GM21526 (cell line): Measurements from ENCODE around the gene TCF3.

ENCODE experiments used
- ATAC-seq: cut with Tn5 transposase; IDR thresholded peaks from one replicate; pipeline ENCODE4 v1.9.1; 2021; ENCODE audit warnings: moderate library complexity; ENCODE audit not compliant: unreplicated experiment, low FRiP score

TCF3 gene

GRCh38 chr19:1591421-1592023 is 60.9 kb downstream of the TCF3 start:
- no peak for ATAC-seq

GRCh38 chr19:1590641-1591397 is 61.6 kb downstream of the TCF3 start:
- no peak for ATAC-seq

- no peak for ATAC-seq
Measured at GRCh38 chr19:1587872-1588271, 64.5 kb downstream of the TCF3 start.

DNA sequence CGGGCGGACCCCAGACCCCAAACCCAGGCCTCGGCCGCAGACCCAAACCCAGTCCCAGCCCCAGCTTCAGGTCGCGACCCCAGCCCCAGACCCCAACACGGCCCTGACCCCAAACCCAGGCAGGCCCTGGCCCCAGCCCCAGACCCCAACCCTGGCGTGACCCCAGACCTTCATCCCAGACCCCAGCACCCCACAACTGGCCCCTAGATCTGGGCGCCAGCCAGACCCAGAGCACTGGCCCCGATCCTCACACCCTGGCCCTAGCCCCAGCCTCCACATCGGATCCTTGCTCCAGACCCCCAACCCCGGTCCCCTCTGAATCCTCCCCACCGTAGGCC is 67.2 kb downstream of the TCF3 start:
- ATAC-seq = no peak

DNA sequence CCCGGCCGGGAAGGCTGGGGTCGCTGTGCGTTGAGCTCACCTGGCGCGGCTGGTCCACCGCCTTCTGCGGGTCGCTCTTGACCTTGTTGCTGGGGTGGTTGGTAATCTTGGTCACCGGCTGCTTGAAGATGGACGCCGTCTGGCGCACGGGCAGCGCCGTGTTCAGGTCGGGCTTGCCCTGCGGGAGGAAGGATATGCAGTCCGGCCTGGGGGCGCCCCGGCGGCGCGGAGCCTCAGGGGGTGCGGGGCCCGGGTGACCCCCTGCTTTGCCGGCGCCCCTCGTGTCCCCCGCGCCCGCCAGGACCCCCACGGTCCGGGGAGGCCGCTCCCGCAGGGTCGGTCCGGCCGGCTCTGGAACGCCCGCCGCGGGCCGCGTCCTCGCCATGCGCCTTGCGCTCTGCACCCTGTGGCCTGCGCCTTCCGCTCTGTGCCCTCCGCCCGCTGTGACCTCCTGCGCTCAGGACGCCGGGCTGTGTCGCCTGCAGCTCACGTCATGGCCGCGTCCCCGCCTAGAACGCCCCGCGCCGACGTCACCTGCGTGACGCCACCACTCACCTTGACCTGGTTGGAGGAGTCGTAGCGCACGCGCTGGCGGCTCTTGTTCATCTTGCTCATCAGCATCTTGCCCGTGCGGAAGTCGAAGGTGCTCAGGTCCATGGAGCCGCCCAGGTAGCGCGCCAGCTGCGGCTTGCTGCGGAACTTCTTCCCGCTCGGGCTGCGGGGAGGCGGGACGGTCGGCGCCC is 67.7 kb downstream of the TCF3 start:
- no peak for ATAC-seq

- no peak for ATAC-seq
Measured at GRCh38 chr19:1582201-1582600, 70.2 kb downstream of the TCF3 start.

DNA sequence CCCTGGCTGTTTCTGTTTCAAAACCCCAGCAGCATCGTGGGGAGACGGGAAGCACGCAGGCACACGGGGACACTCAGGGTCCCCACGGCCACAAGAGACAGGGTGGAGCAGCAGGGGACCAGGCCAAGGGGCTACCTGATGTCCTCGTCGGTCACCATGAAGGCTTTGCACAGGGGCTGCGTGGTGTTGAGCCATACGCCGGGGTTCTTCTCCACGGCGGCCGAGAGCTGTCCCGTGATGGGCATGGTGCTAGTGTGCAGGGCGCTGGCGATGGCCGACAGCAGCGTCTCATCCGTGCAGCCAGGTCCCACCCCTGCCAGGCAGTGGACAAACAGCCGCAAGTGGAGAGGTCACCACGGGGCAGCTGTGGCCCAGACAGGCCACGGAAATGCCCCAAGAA is 71.5 kb downstream of the TCF3 start:
- no peak for ATAC-seq

- ATAC-seq = no peak
Measured at GRCh38 chr19:1580382-1580781, 72.0 kb downstream of the TCF3 start.

- no peak for ATAC-seq
Measured at GRCh38 chr19:1579222-1579621, 73.2 kb downstream of the TCF3 start.

- no peak for ATAC-seq
Measured at GRCh38 chr19:1577929-1578618, 74.3 kb downstream of the TCF3 start.

GRCh38 chr19:1577090-1577928 is 75.1 kb downstream of the TCF3 start:
- ATAC-seq = no peak

DNA sequence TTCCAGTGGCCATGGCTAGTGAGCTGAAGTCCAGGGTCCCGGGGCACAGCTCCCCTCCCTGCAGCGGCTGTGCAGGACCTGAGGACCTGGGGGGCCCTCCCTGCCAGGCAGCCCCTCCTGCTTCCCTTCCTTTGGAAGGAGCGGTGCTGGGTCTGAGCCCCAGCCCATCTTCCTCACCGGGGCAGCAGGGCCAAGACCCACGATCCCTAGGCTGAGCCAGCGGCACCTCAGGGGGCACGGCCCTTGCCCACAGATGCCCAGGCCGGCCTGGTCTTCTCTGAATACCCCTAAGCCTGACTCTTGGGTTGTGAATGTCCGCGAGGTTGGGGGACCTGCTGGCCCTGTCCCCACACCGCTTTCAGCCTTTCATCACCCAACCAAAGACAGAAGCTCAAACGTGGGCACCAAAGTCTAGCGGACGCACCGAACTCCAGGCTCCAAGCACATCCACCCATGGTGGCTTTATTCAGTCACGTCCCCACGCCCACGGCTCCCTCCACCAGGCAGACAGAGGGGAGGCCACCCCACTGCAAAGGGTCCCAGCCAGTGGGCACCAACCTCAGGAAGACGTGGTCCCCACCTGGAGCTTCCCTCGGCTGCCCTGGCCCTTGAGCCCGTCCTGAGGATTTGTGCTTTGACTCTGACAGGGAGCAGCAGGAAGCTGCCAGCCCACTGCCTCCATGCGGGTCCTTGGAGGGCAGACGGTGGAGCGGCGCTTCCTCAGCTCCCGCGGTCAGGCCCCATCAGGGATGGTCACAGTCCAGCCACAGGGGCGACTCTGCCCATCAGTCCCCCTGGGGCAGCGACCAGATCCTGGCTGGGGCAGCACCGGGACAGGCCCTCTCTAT is 75.9 kb downstream of the TCF3 start:
- no peak for ATAC-seq

DNA sequence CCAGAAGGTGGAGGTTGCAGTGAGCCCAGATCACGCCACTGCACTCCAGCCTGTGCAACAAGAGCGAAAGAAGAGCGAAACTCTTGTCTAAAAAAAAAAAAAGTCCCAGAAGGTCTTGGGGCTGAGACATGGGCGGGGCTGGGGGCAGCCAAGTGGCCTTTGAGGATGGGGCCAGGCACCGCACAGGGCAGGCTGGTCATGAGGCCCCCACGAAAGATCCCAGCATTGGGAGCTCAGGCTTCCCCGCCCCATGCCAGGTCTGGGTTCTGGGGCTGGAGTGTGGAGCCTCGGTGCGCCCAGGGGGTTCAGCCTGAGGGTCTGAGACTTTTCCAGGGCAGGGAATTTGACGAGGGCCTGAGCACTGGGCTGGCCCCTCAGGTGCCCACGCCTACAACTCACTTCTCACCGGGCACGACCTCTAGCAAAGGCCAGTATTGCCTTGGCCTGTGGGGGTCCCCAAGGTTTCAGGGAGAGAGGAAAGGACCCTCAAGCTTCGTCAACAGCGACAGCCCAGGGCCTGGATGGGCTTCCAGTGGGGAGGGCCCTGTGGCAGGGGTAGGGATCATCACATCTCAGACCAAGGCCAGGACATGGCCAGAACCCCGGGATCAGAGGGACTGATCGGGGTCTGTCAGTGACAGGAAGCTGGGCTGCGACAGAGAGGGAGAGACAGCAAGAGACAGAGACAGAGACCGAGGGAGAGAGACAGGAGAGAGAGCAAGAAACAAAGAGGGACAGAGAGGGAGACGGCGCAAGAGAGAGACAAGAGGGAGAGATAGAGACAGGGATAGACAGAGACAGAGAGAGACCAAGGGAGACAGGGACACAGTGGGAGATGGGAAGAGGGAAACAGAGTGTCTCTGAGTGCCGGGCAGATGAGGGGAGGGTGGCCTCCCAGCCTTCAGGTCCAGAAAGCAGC is 76.8 kb downstream of the TCF3 start:
- no peak for ATAC-seq

GRCh38 chr19:1574354-1575136 is 77.9 kb downstream of the TCF3 start:
- ATAC-seq = no peak

DNA sequence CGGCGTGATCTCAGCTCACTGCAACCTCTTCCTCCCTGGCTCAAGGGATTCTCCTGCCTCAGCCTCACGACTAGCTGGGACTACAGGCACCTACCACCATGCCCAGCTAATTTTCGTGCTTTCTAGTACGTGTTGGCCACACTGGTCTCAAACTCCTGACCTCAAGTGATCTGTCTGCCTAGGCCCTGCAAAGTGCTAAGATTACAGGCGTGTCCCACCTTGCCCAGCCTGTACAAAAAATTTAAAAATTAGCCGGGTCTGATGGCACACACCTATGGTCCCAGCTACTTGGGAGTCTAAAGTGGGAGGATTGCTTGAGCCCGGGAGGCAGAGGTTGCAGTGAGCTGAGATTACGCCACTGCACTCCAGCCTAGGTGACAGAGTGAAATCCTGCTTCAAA is 79.6 kb downstream of the TCF3 start:
- ATAC-seq = no peak

DNA sequence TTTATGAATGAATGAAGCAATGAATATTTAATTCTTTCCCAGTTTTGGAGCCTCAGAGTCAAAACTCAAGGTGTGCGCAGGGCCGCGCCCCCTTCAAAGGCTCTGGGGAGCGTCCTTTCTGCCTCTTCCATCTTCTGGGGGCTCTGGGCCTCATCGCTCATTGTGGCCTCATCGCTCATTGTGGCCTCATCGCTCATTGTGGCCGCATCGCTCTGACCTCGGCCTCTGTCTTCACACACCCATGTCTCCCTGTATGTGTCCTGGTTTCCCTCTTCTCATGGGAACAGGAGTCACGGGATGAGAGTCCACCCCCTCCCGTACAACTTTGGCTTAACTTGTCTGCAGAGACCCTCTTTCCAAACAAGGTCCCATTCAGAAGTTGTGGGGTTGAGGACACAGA is 81.1 kb downstream of the TCF3 start:
- no peak for ATAC-seq

DNA sequence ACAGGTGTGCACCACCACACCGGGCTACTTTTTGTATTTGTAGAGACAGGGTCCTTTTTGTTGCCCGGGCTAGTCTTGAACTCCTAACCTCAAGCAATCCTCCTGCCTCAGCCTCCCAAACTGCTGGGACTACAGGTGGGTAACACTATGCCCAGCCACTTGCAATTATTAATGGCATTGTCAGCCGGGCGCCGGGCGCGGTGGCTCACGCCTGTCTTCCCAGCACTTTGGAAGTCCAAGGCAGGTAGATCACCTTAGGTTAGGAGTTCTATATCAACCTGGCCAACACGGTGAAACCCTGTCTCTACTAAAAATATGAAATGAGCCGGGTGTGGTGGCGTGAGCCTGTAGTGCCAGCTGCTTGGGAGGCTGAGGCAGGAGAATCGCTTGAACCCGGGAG is 81.6 kb downstream of the TCF3 start:
- ATAC-seq = no peak

GRCh38 chr19:1569997-1570396 is 82.4 kb downstream of the TCF3 start:
- ATAC-seq = no peak
